ENCODE data around the gene ZNF888.

- TF ChIP-seq ZNF514 (tag by site-specific recombination; IDR thresholded peaks at IDR 0.05) (no peak), ZNF24 (tag by site-specific recombination; IDR thresholded peaks at IDR 0.05) (no peak), GFI1B (tag by site-specific recombination; IDR thresholded peaks at IDR 0.05) (no peak), PRDM2 (tag by site-specific recombination; IDR thresholded peaks at IDR 0.05; ENCODE audit: borderline replicate concordance) (no peak), ZNF155 (tag by site-specific recombination; IDR thresholded peaks at IDR 0.05) (no peak)
- TF ChIP-seq, protein P1, sequence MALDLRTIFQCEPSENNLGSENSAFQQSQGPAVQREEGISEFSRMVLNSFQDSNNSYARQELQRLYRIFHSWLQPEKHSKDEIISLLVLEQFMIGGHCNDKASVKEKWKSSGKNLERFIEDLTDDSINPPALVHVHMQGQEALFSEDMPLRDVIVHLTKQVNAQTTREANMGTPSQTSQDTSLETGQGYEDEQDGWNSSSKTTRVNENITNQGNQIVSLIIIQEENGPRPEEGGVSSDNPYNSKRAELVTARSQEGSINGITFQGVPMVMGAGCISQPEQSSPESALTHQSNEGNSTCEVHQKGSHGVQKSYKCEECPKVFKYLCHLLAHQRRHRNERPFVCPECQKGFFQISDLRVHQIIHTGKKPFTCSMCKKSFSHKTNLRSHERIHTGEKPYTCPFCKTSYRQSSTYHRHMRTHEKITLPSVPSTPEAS (tag by site-specific recombination; IDR thresholded peaks at IDR 0.05) = no peak
Measured at GRCh38 chr19:52938761-52939160, 15.5 kb upstream of the ZNF888 start.
